Stimulated activated naive CD4-positive, alpha-beta T cell (primary cell): ENCODE data around the gene ZNF148.

Experiments
- DNase-seq, 6 experiments: peaks; one replicate each; lab custom pipeline; 2025; lab: John Stamatoyannopoulos, UW

ZNF148 gene

GRCh38 chr3:125220183-125220582 is 154.9 kb downstream of the ZNF148 start:
- no peak for DNase-seq

- no peak for DNase-seq
Measured at GRCh38 chr3:125219261-125219701, 155.8 kb downstream of the ZNF148 start.

- DNase-seq, result no peak
Measured at GRCh38 chr3:125214738-125215137, 160.4 kb downstream of the ZNF148 start.

- no peak for DNase-seq
Measured at GRCh38 chr3:125213946-125214542, 161.1 kb downstream of the ZNF148 start.

- no peak for DNase-seq
Measured at GRCh38 chr3:125213364-125213755, 161.8 kb downstream of the ZNF148 start.

- peak in 1 of 6 experiments; percentile 21 for DNase-seq
Measured at GRCh38 chr3:125212509-125213363, 162.4 kb downstream of the ZNF148 start, which contains the start of gene SLC12A8. TSS of gene SLC12A8 (minus strand) at chr3:125212748. CDS start at chr3:125211349, 1,399 bp downstream.

- DNase-seq, result no peak
Measured at GRCh38 chr3:125212091-125212508, 163.0 kb downstream of the ZNF148 start.

- no peak for DNase-seq
Measured at GRCh38 chr3:125211523-125212090, 163.5 kb downstream of the ZNF148 start.

- DNase-seq, result no peak
Measured at GRCh38 chr3:125207949-125208568, 167.1 kb downstream of the ZNF148 start.

- DNase-seq, result no peak
Measured at GRCh38 chr3:125207507-125207906, 167.6 kb downstream of the ZNF148 start.

- no peak for DNase-seq
Measured at GRCh38 chr3:125206934-125207333, 168.2 kb downstream of the ZNF148 start.

GRCh38 chr3:125203731-125204130 is 171.4 kb downstream of the ZNF148 start:
- no peak for DNase-seq

GRCh38 chr3:125202197-125202596 is 172.9 kb downstream of the ZNF148 start:
- peak in 1 of 6 experiments; percentile 7 for DNase-seq

GRCh38 chr3:125200731-125201139 is 174.4 kb downstream of the ZNF148 start:
- DNase-seq, result no peak

GRCh38 chr3:125194849-125195601 is 180.1 kb downstream of the ZNF148 start:
- DNase-seq, result no peak

- DNase-seq, result no peak
Measured at GRCh38 chr3:125194061-125194848, 180.9 kb downstream of the ZNF148 start.

GRCh38 chr3:125192190-125193035 is 182.7 kb downstream of the ZNF148 start:
- DNase-seq, result no peak

- DNase-seq, result no peak
Measured at GRCh38 chr3:125191730-125192129, 183.4 kb downstream of the ZNF148 start.

- DNase-seq, result no peak
Measured at GRCh38 chr3:125191256-125191655, 183.9 kb downstream of the ZNF148 start.

GRCh38 chr3:125190786-125191185 is 184.3 kb downstream of the ZNF148 start:
- DNase-seq, result no peak
